ENCODE data around the gene ZNF716. TPM values are rescaled to one million over a fixed set of nuclear protein-coding genes. Genes with fewer than 3 reads are reported as not detected.
"Not testable (repeated sequence)": the region's sequence is repeated elsewhere in the genome, so short reads cannot be mapped to it uniquely, and the experiment has no call there.

ZNF716 gene
- total RNA-seq, 1 donor from 2014 or later, result not detected

DNA sequence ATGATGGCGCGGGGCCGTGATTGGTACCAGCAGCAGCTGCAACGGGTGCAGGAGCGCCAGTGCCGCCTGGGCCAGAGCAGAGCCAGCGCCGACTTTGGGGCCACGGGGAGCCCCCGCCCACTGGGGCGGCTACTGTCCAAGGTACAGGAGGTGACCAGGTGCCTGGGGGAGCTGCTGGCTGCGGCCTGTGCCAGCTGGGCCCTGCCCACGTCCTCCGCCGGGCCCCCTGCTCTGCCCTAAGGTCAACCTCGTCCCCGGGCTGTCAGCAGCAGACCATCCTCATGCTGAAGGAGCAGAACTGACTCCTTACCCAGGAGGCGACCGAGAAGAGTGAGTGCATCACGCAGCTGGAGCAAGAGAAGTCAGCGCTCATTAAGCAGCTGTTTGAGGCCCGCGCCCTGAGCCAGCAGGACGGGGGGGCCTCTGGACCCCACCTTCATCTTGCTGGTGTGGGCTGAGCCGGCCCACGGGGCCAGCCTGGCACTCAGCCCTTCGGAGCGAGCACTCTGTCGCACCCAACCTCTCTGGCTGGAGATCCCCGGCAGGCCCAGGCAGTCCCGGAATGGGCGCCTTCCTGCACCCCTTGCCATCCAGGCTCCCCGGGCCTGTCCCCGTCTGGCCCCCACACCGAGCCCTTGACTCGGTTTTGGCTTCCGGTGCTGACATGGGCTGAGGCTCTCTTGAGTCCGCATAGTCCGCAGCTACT is 24.6 kb upstream of the ZNF716 start:
- ATAC-seq (ENCODE audit: poor library complexity) (no peak), DNase-seq (no peak)
- intact Hi-C loops (cut with DNase I), result no loop called here

DNA sequence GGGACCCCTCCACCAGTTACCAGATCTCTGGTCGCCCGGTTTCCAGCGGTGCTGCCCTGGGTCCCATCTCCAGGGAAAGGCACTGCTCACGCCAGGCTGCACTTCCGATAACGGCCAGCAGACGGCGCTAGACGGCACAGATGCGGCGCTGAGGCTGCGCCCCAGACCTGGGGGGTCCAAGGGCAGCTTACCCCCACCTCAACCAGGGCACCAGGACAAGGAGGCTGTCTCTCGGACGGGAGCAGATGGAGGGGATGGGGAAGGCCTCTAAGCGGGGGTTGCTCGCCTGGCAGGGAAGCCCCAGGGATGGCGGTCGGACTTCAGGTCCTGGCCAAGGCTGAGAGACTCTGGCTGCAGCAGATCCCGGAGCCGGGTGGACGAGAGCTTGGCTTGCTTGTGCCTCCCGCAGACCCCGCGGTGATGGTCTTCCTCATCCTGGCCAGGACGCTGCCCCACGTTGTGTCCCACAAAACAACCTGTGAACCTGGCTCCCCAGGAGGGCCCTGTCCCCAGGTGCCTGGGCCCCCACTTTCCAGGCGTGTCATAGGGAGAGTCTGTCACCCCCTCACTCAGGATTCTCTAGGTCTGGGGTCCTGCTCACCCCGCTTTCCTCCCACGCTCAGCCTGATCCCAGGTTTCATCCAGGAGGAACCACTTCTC is 23.9 kb upstream of the ZNF716 start:
- DNase-seq (no peak), ATAC-seq (ENCODE audit: poor library complexity) (no peak)
- intact Hi-C loops (cut with DNase I), result no loop called here

DNA sequence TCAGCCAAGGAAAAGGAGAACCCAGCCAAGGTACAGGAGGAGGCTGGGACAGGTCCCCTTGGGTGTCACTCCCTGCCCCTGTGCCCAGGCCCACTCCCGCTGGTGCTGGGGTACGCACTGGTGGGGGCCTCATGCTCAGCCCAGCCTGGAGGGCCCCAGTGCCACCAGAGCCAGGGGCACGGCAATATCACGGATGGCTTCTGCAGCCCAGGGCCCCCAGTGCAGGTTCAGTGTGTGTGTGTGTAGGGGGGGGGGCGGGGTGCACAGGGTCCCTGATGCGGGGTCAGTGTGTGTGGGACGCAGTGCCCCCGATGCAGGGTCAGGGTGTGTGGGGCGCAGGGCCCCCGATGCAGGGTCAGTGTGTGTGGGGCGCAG is 23.4 kb upstream of the ZNF716 start:
- ATAC-seq (ENCODE audit: poor library complexity) (no peak), DNase-seq (no peak)
- intact Hi-C loops (cut with DNase I), result no loop called here

DNA sequence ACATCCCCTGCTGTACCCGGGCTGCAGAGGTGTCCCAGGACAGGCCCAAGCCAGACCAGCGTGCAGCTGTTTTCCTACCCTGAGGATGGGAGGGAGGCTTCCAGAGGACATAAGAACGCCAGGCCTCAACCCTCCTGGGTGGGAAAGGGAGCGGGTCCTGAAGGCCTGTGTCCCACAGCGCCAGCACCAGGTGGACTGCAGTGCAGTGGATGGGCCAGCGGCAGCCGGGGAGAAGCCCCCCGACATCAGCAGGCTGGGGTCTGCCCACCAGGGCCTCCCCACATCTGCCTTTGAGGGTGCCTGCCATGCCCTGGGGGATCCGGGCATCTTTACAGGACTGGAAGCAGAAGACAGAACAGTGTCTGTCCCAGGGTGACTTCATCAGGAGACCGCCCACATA is 22.8 kb upstream of the ZNF716 start:
- ATAC-seq (ENCODE audit: poor library complexity), result no peak
- no peak for DNase-seq
- intact Hi-C loops (cut with DNase I), result no loop called here

DNA sequence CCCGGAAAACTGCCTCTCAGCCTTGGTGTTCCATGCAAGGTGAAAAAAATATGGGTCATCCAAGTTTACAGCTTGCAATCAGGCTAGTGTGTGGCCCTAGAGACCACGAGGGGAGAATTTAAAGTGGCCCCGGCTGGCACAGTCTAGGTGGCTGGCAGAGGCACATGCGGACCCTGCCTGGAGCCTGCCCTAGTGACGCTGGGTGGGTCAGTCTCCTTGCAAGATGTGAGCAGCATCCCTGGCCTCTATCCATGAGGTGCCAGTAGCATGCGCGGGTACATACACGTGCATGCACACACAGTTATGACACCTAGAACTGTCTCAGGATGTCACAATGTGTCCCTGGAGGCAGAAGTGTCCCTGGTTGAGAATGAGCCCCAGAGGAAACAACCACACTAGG is 22.4 kb upstream of the ZNF716 start:
- no peak for ATAC-seq (ENCODE audit: poor library complexity)
- intact Hi-C loops (cut with DNase I), result no loop called here
- DNase-seq, result no peak

DNA sequence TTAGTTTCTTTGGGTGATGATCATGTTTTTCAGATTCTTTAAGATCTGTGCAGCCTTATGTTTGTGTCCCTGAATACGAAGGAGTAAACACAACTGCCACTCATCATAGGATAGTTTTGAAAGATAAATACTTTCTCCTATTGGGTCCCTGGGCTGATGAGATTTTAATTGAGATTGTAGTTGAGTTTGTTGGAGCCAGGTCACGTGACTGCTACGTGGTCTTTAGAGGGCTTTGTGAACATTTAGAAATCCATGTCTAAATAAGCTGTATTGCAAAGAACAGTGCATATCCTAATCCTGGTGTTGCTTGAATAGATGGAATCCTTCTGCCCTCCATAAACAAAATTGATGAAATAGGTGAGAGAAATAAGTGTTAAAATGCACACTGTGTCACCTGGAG is 17.4 kb upstream of the ZNF716 start:
- DNase-seq (no peak), ATAC-seq (ENCODE audit: poor library complexity) (no peak)
- intact Hi-C loops (cut with DNase I), result no loop called here

DNA sequence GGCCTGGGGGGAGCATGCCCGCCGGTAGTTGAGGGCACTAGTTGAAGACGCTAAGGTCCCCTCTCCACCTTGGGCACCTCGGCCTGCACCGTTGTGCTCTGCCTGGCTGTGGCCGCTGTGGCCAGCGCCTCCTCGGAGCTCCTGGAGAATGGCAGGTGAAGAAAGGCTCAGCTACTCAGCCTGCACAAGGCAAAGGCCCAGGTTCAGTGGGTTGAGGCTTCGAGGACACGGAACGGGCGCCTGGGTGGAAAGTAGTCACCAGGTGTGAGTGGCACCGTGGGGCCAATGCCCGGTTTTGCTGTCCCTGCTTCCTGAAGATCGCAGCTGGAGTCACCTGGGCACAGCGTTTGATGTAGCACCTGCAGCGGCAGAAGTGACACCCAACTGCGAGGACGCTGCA is 12.4 kb upstream of the ZNF716 start:
- ATAC-seq (ENCODE audit: poor library complexity) (no peak), DNase-seq (no peak)
- intact Hi-C loops (cut with DNase I), result no loop called here

DNA sequence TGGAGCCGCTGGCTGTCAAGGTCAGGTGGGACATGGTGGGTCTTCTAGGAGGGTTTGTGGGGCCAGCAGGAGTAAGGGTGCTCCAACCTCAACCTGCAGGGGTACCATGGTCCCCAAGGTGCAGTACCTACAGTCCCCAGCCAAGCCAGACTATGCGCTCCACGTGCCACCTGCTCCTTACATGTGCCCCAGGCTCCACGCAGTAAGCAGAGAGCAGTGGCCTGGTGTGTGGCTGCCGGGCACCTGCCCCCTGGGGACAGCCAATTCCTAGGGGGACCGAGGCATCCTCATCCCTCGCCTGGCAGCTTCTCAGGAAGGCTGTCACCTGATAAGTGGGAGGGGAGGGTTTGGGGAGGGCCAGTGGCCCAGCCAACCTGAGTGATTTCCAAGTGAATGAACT is 11.7 kb upstream of the ZNF716 start:
- ATAC-seq (ENCODE audit: poor library complexity) (no peak), DNase-seq (no peak)
- intact Hi-C loops (cut with DNase I), result no loop called here

DNA sequence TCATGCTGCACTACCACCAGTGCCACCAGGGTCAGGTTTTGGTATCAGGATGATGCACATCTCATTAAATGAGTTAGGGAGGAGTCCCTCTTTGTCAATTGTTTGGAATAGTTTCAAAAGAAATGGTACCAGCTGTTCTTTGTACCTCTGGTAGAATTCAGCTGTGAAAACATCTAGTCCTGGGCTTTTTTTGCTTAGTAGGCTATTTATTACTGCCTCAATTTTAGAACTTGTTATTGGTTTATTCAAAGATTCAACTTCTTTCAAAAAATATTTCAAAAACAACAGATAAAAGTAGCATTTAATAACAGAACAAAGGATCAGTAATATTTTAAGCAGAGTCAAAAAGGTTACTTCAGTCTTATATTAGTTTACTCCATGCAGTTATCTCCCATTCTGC is 6.4 kb upstream of the ZNF716 start:
- intact Hi-C loops (cut with DNase I), result no loop called here
- DNase-seq (no peak), ATAC-seq (ENCODE audit: poor library complexity) (no peak)

DNA sequence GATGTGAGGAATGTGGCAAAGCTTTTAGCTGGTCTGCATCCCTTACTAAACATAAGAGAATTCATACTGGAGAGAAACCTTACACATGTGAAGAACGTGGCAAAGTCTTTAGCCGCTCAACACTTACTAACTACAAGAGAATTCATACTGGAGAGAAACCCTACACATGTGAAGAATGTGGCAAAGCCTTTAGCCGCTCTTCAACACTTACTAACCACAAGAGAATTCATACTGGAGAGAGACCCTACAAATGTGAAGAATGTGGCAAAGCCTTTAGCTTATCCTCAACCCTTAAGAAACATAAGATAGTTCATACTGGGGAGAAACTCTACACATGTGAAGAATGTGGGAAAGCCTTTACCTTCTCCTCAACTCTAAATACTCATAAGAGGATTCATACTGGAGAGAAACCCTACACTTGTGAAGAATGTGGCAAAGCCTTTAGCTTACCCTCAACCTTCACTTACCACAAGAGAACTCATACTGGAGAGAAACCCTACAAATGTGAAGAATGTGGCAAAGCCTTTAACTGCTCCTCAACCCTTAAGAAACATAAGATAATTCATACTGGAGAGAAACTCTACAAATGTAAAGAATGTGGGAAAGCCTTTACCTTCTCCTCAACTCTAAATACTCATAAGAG is 19.3 kb downstream of the ZNF716 start:
- ATAC-seq (ENCODE audit: poor library complexity); intact Hi-C loops (cut with DNase I); DNase-seq: not testable (repeated sequence)

DNA sequence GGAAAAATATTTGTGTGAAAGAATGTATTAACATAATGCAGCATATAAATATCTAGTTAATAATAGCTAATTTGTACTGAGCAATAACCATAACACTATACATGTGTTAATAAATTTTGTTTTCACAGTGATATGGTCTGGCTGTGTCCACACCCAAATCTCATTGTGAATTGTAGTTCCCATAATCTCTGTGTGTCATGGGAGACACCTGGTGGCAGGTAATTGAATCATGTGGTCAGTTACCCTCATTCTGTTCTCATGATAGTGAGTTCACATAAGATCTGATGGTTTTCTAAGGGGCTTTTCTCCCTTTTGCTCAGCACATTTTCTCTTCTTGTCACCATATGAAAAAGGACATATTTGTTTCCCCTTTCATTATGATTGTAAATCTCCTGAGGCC is 30.3 kb downstream of the ZNF716 start:
- DNase-seq; ATAC-seq (ENCODE audit: poor library complexity); intact Hi-C loops (cut with DNase I): not testable (repeated sequence)

DNA sequence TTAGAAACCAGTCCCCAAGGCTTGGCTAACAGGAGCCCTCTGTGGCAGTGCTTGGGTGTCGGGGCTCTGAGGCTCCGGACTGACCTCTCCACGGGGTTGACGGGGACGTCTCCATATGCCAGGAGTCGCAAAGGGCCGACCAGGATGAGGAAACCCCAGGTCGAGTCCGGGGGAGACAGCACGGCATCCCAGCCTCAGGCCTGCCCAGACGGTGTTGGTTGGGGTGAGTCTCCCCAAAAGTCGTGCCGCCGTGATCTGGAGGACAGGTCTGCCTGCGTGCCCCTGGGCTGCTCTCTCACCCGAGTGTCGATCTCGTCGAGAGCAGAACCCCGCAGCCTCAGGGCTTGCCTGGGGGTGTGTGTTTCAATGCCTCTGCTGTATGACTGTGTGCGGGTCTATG is 35.0 kb downstream of the ZNF716 start:
- intact Hi-C loops (cut with DNase I); DNase-seq; ATAC-seq (ENCODE audit: poor library complexity): not testable (repeated sequence)

DNA sequence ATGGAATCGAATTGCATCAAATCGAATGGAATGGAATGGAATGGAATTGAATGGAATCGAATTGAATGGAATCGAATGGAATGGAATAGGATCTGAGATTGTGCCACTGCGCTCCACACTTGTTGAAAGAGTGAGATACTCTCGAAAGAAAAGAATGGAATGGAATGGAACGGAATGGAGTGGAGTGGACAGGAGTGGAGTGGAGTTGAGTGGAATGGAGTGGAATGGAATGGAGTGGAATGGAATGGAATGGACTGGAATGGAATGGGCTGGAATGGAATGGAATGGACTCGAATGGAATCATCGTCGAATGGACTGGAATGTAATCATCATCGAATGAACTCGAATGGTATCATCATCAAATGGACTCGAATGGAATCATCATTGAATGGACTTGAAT is 38.0 kb downstream of the ZNF716 start:
- DNase-seq (no peak), ATAC-seq (ENCODE audit: poor library complexity) (no peak)
- intact Hi-C loops (cut with DNase I), result no loop called here

DNA sequence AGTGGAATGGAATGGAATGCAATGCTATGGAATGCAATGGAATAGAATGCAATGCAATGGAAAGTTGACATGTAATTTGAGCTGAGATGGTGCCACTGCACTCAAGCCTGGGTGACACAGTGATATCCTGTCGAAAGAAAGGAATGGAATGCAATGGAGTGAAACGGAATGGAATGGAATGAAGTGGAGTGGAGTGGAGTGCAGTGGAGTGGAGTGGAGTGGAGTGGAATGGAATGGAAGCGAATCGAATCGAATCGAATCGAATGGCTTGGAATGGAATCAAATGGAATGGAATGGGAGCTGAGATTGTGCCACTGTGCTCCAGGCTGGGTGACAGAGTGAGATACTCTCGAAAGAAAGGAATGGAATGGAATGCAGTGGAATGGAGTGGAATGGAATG is 45.1 kb downstream of the ZNF716 start:
- intact Hi-C loops (cut with DNase I); ATAC-seq (ENCODE audit: poor library complexity); DNase-seq: not testable (repeated sequence)

DNA sequence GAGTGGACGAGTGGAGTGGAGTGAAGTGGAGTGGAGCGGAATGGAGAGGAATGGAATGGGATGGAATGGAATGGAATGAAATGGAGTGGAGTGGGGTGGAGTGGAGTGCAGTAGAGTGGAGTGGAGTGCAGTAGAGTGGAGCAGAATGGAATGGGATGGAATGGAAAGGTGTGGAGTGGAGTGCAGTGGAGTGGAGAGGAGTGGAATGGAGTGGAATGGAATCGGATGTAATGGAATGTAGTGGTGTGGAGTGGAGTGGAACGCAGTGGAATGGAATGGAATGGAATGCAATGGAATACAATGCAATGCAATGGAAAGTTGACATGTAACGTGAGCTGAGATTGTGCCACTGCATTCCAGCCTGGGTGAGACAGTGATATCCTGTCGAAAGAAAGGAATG is 46.4 kb downstream of the ZNF716 start:
- DNase-seq (no peak), ATAC-seq (ENCODE audit: poor library complexity) (no peak)
- intact Hi-C loops (cut with DNase I), result no loop called here

DNA sequence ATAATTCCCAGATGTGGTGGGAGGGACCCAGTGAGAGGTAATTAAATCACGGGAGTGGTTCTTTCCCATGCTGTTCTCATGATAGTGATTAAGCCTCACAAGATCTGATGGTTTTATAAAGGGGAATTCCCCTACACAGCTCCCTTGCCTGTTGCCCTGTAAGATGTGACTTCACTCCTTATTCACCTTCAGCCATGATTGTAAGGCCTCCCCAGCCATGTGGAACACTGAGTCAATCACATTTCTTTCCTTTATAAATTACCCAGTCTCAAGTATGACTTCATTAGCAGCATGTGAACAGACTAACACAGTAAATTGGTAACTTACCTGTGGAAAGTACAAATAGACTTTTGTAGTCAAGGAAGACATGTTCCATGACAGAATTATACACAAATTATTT is 55.2 kb downstream of the ZNF716 start:
- DNase-seq, result no peak
- no peak for ATAC-seq (ENCODE audit: poor library complexity)
- intact Hi-C loops (cut with DNase I), result no loop called here
